HT1080 (cell line): Measurements from ENCODE around the gene WDR4. TPM values are rescaled to one million over a fixed set of nuclear protein-coding genes. Genes with fewer than 3 reads are reported as not detected.
"Not testable (repeated sequence)": the region's sequence is repeated elsewhere in the genome, so short reads cannot be mapped to it uniquely, and the experiment has no call there.

ENCODE experiments used
- DNase-seq: peaks from one replicate; pipeline ENCODE4 v3.0.0-alpha.2; 2015; ENCODE audit warnings: low read depth
- total RNA-seq: library from RNA; depleted of rRNA; stranded (reverse); fragments of >200 nt; shearing (Covaris generic); gene quantifications from 2 replicates; pipeline ENCODE4 v1.2.3, GENCODE V29; 2014

WDR4 gene
- total RNA-seq, 1 experiment from 2014 or later: 24.7 TPM

- no peak for DNase-seq
These were observed 704 bp downstream of the WDR4 start for GRCh38 chr21:42878678-42878992.

DNA sequence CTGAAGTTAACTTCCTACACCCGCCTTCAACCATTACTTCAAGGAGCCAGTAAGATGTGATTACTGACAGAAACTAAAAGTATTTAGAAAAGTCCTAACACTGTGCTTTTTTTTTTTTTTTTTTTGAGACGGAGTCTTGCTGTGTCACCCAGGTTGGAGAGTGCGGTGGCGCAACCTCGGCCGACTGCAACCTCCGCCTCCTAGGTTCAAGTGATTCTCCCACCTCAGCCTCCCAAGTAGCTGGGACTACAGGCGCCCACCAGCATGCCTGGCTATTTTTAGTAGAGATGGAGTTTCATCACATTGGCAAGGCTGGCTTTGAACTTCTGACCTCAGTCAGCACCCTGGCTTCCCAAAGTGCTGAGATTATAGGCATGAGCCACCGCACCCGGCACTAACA lies 3.5 kb downstream of the WDR4 start:
- not testable (repeated sequence) for DNase-seq

- no peak for DNase-seq
These were observed 6.2 kb downstream of the WDR4 start for GRCh38 chr21:42873096-42873495.

DNA sequence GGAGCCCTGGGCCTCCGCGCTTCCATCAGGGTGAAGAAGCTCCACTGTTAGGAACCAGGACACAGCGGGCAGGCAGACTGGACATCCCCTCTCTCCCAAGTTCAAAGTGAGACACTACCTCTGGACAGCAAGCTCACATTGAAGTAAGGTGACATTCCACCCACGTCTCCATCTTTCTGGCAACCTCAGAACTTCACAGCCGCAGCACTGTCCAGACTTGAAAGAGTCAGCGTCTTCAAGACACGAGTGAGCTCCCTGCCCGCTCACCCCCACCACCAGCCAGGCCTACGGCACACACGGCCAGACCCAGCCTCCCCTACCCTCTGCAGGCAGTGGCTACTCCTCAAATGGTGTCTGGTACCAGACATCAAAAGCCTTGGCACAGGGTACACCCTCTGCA lies 11.1 kb downstream of the WDR4 start:
- DNase-seq: no peak

- no peak for DNase-seq
These were observed 13.6 kb downstream of the WDR4 start for GRCh38 chr21:42865776-42866160.

- DNase-seq: no peak
These were observed 14.2 kb downstream of the WDR4 start for GRCh38 chr21:42864815-42865775.

- DNase-seq: no peak
These were observed 15.1 kb downstream of the WDR4 start for GRCh38 chr21:42864286-42864685.

GRCh38 chr21:42863504-42863870 lies 15.9 kb downstream of the WDR4 start:
- DNase-seq: no peak

GRCh38 chr21:42862774-42863503 lies 16.4 kb downstream of the WDR4 start:
- DNase-seq: no peak

DNA sequence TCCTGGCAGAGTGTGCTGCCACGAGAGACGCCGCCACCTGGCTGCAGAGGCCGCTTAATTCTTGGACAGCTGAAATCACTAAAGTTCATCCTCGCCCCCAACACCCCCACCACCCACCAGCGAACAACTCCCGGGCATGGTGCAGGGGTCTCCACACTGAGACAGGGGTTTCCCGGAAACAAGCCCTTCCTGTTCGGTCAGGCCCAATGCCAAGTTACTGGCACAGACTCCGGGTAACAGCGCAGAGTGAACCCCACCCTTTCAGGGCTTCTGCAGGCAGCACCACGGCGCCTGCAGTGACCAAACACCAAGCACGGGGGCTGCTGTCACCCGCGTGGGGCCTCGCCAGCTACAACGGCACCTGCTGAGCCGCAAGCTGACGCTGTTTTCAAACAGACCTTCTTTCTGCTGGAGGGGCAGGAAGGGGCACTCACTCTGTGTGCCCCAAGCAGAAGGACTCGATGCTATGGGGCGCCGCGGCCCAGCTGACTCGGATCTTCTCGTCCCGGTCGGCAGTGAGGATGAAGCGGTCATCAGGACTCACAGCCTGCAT lies 17.4 kb downstream of the WDR4 start:
- DNase-seq: no peak

DNA sequence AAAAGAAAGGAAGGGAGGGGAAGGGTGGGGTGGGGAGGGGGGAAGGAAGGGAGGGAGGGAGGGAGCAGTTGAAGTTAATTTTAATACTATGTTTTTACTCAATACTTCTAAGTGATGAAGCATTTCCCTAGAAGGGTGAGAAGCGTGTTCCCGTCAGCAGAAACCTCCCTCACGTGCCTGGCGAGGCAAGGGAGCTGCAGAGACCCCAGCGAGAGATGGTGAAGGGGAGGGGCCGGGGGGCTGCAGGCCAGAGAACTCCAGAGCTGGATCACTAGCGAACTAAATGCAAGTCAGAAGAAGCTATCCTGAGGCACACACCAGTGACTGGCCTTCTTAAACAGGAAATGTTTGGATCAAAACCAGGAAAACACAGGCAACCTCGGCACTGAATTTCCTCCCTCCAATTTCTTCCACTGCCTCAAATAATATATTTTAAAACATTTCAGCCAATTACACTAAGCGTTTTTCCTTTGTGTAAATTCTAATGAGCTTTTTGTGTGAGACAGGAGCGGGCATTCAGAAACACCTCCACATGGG lies 18.0 kb downstream of the WDR4 start:
- no peak for DNase-seq

- no peak for DNase-seq
These were observed 19.0 kb downstream of the WDR4 start for GRCh38 chr21:42860345-42860744.

GRCh38 chr21:42859891-42860230 lies 19.5 kb downstream of the WDR4 start:
- DNase-seq: no peak

DNA sequence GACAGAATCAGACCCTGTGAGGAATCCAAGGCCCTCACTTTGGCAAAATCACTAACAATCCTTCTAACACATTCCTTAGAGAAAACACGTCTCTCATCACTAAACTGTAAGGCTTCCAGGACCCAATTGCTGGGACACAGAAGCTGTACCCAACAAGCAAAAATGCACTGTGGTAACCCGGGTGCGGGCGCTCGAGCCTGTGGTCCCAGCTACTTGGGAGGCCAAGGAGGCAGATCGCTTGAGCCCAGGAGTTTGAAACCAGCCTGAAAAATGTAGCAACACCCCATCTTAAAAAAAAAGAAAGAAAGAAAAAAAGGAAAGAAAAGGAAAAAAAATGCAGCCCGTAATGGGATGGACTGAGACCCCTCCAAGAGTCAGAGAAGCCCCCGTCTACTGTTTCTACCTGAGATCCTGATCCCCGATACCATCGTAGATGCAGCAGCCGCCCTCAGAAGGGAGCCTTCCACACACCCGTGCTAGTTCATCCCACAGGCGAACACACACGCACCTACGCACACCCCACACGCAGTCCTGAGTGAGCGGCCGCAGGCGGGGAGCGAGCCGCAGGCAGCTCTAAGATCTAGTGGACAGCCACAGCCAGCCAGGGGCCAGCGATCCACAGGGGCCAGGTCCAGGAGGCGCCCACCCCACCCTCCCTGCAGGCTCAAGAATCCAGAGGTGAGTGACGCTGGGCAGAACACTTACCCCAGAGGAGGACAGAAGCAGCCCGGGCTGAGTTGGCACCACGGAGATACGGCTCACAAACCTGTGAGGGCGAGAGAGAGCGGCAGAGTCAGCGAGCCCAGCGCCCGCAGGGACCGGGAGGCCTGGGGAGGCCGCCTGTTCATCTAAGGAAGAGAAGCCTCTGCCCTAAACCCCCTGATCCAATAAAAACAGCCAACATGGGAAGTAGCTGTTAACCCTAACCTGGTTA lies 20.1 kb downstream of the WDR4 start:
- no peak for DNase-seq

DNA sequence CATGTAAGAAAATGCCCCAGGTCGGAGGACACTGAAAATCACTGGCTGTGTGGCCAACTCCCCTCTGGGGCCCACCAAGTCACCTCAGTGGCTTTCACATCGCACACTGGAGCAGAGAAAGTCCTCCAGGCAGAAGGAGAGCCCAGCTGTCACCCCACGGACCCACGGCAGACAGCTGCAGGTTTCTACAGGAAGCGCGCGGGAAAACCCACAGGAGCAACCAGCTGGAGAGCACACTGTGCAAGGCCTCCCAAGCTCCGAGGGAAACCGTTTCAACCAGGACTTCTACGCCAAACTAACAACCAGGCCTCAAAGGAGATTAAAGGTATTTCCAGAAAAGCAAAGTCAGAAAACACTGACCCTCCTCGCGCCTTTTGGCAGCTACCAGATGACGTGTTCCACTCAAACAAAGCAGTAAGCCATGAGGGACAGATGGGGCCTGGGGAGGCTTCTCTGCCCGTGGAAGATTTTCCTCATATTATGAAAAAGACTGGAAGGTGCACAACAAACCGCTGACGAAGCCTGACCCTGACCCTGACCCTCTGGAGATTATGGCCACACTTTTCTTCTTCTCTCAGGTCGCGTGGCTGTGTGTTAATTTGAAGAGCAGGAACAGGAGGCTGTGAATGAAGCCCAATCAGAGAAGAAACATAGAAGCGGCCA lies 21.0 kb downstream of the WDR4 start:
- DNase-seq: no peak

DNA sequence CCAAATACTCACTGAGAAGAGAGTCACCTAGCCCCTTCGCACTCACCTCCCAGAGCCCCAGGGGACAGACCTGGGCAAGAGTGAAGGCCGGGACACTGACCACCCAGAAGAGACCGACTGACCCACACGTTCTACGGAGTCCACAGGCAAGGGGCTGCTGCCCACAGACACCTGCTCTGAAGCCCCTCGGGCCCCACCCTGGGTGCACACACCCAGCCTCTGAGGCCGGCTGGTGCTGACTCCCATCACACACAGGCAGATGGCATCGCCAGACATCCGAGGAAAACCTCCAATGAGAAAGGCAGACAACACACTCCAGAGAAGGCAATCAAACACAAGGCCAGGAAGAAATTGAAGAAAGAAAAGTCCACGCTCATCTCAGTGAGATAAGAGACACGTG lies 22.1 kb downstream of the WDR4 start:
- no peak for DNase-seq

- DNase-seq: no peak
These were observed 23.4 kb downstream of the WDR4 start for GRCh38 chr21:42855937-42856335.

GRCh38 chr21:42855171-42855936 lies 24.0 kb downstream of the WDR4 start:
- DNase-seq: no peak

DNA sequence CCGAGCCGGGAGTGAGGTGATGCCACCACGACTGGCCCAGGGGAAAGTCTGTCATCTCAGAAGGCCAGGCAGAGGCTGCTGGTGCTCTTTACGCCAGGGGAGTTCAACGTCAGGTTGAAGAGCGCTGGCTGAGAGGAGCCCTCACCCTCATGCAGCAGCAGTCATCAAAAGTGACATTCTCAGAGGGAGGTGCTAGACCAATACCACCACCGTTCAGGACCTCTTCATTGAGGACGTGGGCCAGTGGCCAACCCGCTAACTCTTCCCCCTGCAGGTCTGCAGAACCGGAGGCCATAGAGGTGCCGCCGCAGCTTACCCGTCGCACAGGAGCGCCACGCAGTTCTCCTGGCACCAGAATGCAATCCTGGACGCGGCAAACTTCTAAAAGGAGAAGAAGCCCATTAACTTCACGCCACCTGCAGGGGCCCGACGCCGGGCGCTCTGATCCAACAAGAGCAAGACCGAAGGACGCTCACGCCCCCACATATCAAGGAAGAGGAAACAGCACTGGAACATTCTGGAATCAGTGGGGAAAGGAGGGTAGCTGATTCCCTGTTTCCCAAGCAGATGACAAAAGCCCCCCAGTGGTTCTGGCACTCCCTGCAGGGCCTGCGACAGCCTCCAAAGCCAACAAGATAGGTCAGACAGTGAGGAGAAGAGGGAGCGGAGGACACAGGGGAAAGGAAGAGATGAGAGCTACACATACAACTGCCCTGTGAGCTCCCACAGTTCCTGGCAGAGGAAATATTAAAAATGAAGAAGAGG lies 24.9 kb downstream of the WDR4 start:
- no peak for DNase-seq
